Esophagus squamous epithelium (tissue), 5 donors: ENCODE results near the gene PJA1. TPM values are rescaled to one million over a fixed set of nuclear protein-coding genes. Genes with fewer than 3 reads are reported as not detected.

Experiments used
- DNase-seq: peaks from one replicate; lab custom pipeline; 2025; lab: John Stamatoyannopoulos, UW
- H3K27ac ChIP-seq, 4 donors: fragments of 200-600 bp; sonication (generic); one replicate each; pipeline ENCODE4 v1.5.1; 2016 to 2019; ENCODE audit warnings: mild to moderate bottlenecking in 1 of 4
- H3K27me3 ChIP-seq, 4 donors: fragments of 200-600 bp; sonication (generic); 1 replicate in 3 of 4; 2 replicates in 1 of 4; pipeline versions ENCODE4 v1.5.1 to v1.6.0; 2017 to 2021; ENCODE audit warnings: antibody characterized with exemption in 1 of 4
- H3K36me3 ChIP-seq, 3 donors: fragments of 200-600 bp; sonication (generic); one replicate each; pipeline ENCODE4 v1.5.1; 2016 to 2019
- H3K4me1 ChIP-seq, 3 donors: fragments of 200-600 bp; sonication (generic); one replicate each; pipeline ENCODE4 v1.5.1; 2017 to 2019
- H3K4me3 ChIP-seq, 4 donors: fragments of 200-600 bp; sonication (generic); 1 replicate in 3 of 4; 2 replicates in 1 of 4; pipeline ENCODE4 v1.5.1; 2016 to 2019; ENCODE audit warnings: mild to moderate bottlenecking in 2 of 4, moderate library complexity in 1 of 4
- H3K9me3 ChIP-seq, 3 donors: fragments of 200-600 bp; sonication (generic); one replicate each; pipeline ENCODE4 v1.5.1; 2016 to 2019
- POLR2A ChIP-seq, 4 donors: fragments of 450-650 bp; IDR thresholded peaks; one replicate each; pipeline ENCODE4 v1.6.1; 2017; ENCODE audit warnings: antibody characterized with exemption in 4 of 4, mild to moderate bottlenecking in 4 of 4, moderate library complexity in 3 of 4
- WGBS, 2 donors: methylation state at CpG; one replicate each; pipeline ENCODE4 v1.1.5; 2018; 5-methylcytosine and 5-hydroxymethylcytosine counted together
- intact Hi-C: fragments of 100-400 bp; cut with DNase I; formaldehyde crosslinking; loops from one replicate; pipeline ENCODE4 v1.15.0; 2022
- total RNA-seq, 4 donors: library from RNA; depleted of rRNA; stranded (reverse); fragments of >200 nt; gene quantifications; one replicate each; pipeline ENCODE4 v1.1.0, GENCODE V29; 2016
- TF ChIP-seq, protein P1 (sequence below), 6 experiments: fragments of 450-650 bp in 4 of 6; fragments of 200-600 bp in 2 of 6; sonication (generic) in 2 of 6; IDR thresholded peaks; one replicate each; pipeline ENCODE4 v1.5.1; 2016 to 2019; ENCODE audit warnings: antibody characterized with exemption in 6 of 6, mild to moderate bottlenecking in 4 of 6, moderate library complexity in 4 of 6
- donor health status: DM: yes; HTN: yes; CAD: no.

PJA1 gene
- total RNA-seq, 4 donors from 2014 or later: 7.5 to 24.2 (median 15.8) TPM

- Histone ChIP-seq H3K27ac (peak overlapping the region in 2 of 4 donors; percentile 19 to 36), H3K27me3 (no peaks in the 10 kb centered on the region), H3K4me3 (no peak overlapping the region), H3K9me3 (no peaks in the 10 kb centered on the region), H3K4me1 (peaks cover 0 to 16% (median 0%) of the 10 kb centered on the region in 3 donors), H3K36me3 (no peaks in the 10 kb centered on the region)
- DNase-seq: no peak
- intact Hi-C loops: no loop called here
- 46% methylated on average over 10 of the region's 12 CpGs; no CpG with 5 or more reads in 1 of the 2 donors for WGBS, 2 donors
- TF ChIP-seq POLR2A (IDR thresholded peaks at IDR 0.05): no peak
- TF ChIP-seq, protein P1, sequence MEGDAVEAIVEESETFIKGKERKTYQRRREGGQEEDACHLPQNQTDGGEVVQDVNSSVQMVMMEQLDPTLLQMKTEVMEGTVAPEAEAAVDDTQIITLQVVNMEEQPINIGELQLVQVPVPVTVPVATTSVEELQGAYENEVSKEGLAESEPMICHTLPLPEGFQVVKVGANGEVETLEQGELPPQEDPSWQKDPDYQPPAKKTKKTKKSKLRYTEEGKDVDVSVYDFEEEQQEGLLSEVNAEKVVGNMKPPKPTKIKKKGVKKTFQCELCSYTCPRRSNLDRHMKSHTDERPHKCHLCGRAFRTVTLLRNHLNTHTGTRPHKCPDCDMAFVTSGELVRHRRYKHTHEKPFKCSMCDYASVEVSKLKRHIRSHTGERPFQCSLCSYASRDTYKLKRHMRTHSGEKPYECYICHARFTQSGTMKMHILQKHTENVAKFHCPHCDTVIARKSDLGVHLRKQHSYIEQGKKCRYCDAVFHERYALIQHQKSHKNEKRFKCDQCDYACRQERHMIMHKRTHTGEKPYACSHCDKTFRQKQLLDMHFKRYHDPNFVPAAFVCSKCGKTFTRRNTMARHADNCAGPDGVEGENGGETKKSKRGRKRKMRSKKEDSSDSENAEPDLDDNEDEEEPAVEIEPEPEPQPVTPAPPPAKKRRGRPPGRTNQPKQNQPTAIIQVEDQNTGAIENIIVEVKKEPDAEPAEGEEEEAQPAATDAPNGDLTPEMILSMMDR (IDR thresholded peaks at IDR 0.05): no peak
Measured at GRCh38 chrX:69150281-69150960, 14.8 kb downstream of the PJA1 start.

DNA sequence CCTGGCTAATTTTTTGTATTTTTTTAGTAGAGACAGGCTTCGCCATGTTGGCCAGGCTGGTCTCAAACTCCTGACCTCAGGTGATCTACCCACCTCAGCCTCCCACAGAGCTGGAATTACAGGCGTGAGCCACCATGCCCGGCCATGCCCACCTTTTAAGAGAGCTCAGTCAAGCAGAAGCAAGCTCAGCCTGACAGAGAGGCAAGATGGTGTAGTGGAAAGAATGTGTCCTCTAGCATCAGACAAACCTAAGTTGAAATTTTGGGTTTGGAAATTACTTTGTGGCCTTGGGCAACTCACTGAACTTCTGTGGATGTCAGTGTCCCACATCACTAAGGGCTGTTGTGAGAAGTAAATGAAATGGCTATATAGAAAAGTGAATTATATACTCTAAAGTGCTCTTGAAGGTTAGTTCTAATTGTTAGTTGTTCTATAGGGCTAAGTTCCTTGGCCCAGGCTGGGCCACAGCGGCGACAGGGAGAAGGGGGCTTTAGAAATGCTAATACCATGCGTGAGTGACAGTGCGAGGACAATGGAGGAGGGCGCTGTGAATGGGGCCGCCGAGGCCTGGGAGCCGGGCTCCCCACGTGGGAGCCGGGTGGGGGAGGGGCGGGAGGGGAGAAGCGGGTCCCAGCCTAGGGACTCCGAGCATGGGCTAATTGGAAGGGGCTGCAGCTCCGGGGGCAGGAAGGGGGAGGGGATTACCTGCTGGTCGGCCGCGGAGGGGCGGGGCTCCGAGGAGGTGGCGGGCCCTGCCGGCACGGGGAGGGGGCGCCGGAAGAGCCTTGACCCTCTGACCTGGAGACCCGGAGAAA lies 15.6 kb downstream of the PJA1 start:
- Histone ChIP-seq H3K27me3 (no peaks in the 10 kb centered on the region), H3K9me3 (no peaks in the 10 kb centered on the region), H3K27ac (no peak overlapping the region), H3K36me3 (no peaks in the 10 kb centered on the region), H3K4me3 (no peak overlapping the region), H3K4me1 (peaks cover 0 to 24% (median 0%) of the 10 kb centered on the region in 3 donors)
- DNase-seq: no peak
- 54 to 61% methylated on average over 3 to 7 of the region's 28 CpGs for WGBS, 2 donors
- intact Hi-C loops: no loop called here
- TF ChIP-seq POLR2A (IDR thresholded peaks at IDR 0.05): no peak
- TF ChIP-seq, protein P1 (IDR thresholded peaks at IDR 0.05): no peak

GRCh38 chrX:69148946-69149345 lies 16.3 kb downstream of the PJA1 start:
- 60% methylated on average over 3 of the region's 5 CpGs; no CpG with 5 or more reads in 1 of the 2 donors for WGBS, 2 donors
- intact Hi-C loops: no loop called here
- Histone ChIP-seq H3K9me3 (no peaks in the 10 kb centered on the region), H3K27me3 (no peaks in the 10 kb centered on the region), H3K4me3 (no peak overlapping the region), H3K27ac (no peak overlapping the region), H3K36me3 (no peaks in the 10 kb centered on the region), H3K4me1 (peaks cover 0 to 29% (median 0%) of the 10 kb centered on the region in 3 donors)
- DNase-seq: no peak
- TF ChIP-seq POLR2A (IDR thresholded peaks at IDR 0.05): no peak

- whole genome bisulfite sequencing, 2 donors: 62 to 82% methylated on average over 2 to 4 of the region's 4 CpGs
- Histone ChIP-seq H3K27ac (no peak overlapping the region), H3K9me3 (no peaks in the 10 kb centered on the region), H3K4me3 (no peak overlapping the region), H3K27me3 (no peaks in the 10 kb centered on the region), H3K36me3 (no peaks in the 10 kb centered on the region), H3K4me1 (peaks cover 0 to 44% (median 0%) of the 10 kb centered on the region in 3 donors)
- DNase-seq: no peak
- TF ChIP-seq, protein P1 (IDR thresholded peaks at IDR 0.05): no peak
- no peak for TF ChIP-seq POLR2A (IDR thresholded peaks at IDR 0.05)
- intact Hi-C loops: no loop called here
Measured at GRCh38 chrX:69146739-69147138, 18.5 kb downstream of the PJA1 start.

DNA sequence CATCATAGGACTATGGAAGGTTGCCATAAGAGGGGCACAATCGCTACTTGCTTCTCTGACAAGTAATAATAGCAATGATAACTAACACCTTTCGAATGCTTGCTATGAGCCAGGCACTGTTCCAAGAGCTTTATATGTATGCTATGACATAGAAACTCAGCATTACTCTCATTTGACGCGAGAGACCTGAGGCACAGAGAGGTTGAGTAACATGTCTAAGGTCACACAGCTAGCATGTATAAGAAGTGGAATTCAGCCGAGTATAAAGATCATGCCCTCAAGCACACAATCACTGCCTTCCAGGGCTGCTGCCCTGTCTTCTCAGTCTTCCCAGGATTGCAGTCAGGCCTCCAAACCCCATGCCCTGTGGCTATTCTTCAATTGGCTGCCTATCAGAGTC lies 19.5 kb downstream of the PJA1 start:
- peaks cover 0 to 46% (median 0%) of the 10 kb centered on the region in 3 donors for H3K4me1 ChIP-seq
- no peak for DNase-seq
- intact Hi-C loops: no loop called here
- no peaks in the 10 kb centered on the region for H3K9me3 ChIP-seq
- 58 to 79% methylated on average over 3 to 4 of the region's 5 CpGs for WGBS, 2 donors
- H3K36me3 ChIP-seq: no peaks in the 10 kb centered on the region
- TF ChIP-seq, protein P1 (IDR thresholded peaks at IDR 0.05): no peak
- no peak for TF ChIP-seq POLR2A (IDR thresholded peaks at IDR 0.05)
- no peak overlapping the region for H3K27ac ChIP-seq
- no peaks in the 10 kb centered on the region for H3K27me3 ChIP-seq
- H3K4me3 ChIP-seq: no peak overlapping the region
